SK-N-SH (cell line): Measurements from ENCODE around the gene CLCN5. TPM values are rescaled to one million over a fixed set of nuclear protein-coding genes. Genes with fewer than 3 reads are reported as not detected.

Source experiments
- CTCF ChIA-PET: fragments of 300-600, 350-600 bp; formaldehyde crosslinking; extraction: SDS; loops from one replicate; lab custom pipeline; 2021; lab: Yijun Ruan, JAX
- POLR2A ChIA-PET: fragments of 350-600 bp; sonication (Branson Sonifier 250); formaldehyde crosslinking; extraction: SDS; loops from one replicate; lab custom pipeline; 2020; ENCODE audit warnings: antibody characterized with exemption, inconsistent platforms; lab: Yijun Ruan, JAX
- DNase-seq: peaks from one replicate; pipeline ENCODE4 v3.0.0; 2012
- H2AFZ ChIP-seq: fragments of 200-600 bp; sonication (generic); 2 replicates; pipeline ENCODE4 v1.8.1; 2016; ENCODE audit warnings: antibody characterized with exemption, mild to moderate bottlenecking, low read depth
- H3F3A ChIP-seq: fragments of 200-600 bp; sonication (generic); replicated peaks from 2 replicates; pipeline ENCODE3; 2016; ENCODE audit warnings: antibody characterized with exemption, mild to moderate bottlenecking; ENCODE audit not compliant: insufficient read depth
- H3K27ac ChIP-seq, 2 experiments: fragments of 200-500 bp in 1 of 2; fragments of 200-600 bp in 1 of 2; sonication (Bioruptor generic) in 1 of 2; sonication (generic), shearing (Covaris generic) in 1 of 2; 2 replicates each; pipeline versions ENCODE4 v1.5.1 to v1.6.1; 2014 to 2016; ENCODE audit warnings: low read depth in 2 of 2, inconsistent platforms in 1 of 2, low read length in 1 of 2, mild to moderate bottlenecking in 1 of 2, mixed read lengths in 1 of 2
- H3K27me3 ChIP-seq: fragments of 200-600 bp; sonication (generic), shearing (Covaris generic); 2 replicates; pipeline ENCODE4 v1.6.1; 2016; ENCODE audit warnings: mixed run types; ENCODE audit not compliant: insufficient read depth
- H3K36me3 ChIP-seq, 2 experiments: fragments of 200-500 bp in 1 of 2; fragments of 200-600 bp in 1 of 2; sonication (Bioruptor generic) in 1 of 2; sonication (generic) in 1 of 2; replicated peaks in 1 of 2; 2 replicates each; pipeline versions ENCODE3 to v1.5.1; 2014 to 2016; ENCODE audit warnings: low read length in 1 of 2, mild to moderate bottlenecking in 1 of 2; ENCODE audit not compliant: insufficient read depth in 2 of 2, control insufficient read depth in 1 of 2
- H3K4me1 ChIP-seq, 2 experiments: fragments of 200-500 bp in 1 of 2; fragments of 200-600 bp in 1 of 2; sonication (Bioruptor generic) in 1 of 2; sonication (generic), shearing (Covaris generic) in 1 of 2; 2 replicates each; pipeline versions ENCODE4 v1.5.1 to v1.6.1; 2014 to 2016; ENCODE audit warnings: low read depth in 1 of 2, low read length in 1 of 2, mixed run types in 1 of 2; ENCODE audit not compliant: insufficient read depth in 2 of 2, control insufficient read depth in 1 of 2
- H3K4me2 ChIP-seq: fragments of 200-600 bp; sonication (generic), shearing (Covaris generic); 2 replicates; pipeline ENCODE4 v1.6.1; 2017; ENCODE audit warnings: mixed run types
- H3K4me3 ChIP-seq, 2 experiments: fragments of 200-500 bp in 1 of 2; fragments of 200-600 bp in 1 of 2; sonication (Bioruptor generic) in 1 of 2; sonication (generic), shearing (Covaris generic) in 1 of 2; 2 replicates each; pipeline versions ENCODE4 v1.5.1 to v1.8.1; 2014 to 2016; ENCODE audit warnings: low read depth in 2 of 2, inconsistent platforms in 1 of 2, low read length in 1 of 2, mild to moderate bottlenecking in 1 of 2, mixed read lengths in 1 of 2, moderate library complexity in 1 of 2
- H3K79me2 ChIP-seq: fragments of 200-600 bp; sonication (generic); 2 replicates; pipeline ENCODE4 v1.8.1; 2017; ENCODE audit warnings: mild to moderate bottlenecking; ENCODE audit not compliant: insufficient read depth
- H3K9ac ChIP-seq: fragments of 200-600 bp; sonication (generic); 2 replicates; pipeline ENCODE4 v1.6.1; 2017; ENCODE audit warnings: mixed run types
- H3K9me2 ChIP-seq: fragments of 200-600 bp; sonication (generic); 2 replicates; pipeline ENCODE4 v1.6.1; 2017; ENCODE audit warnings: mixed run types
- H3K9me3 ChIP-seq: fragments of 200-600 bp; sonication (generic); 2 replicates; pipeline ENCODE4 v1.6.1; 2017; ENCODE audit warnings: mixed run types, mild to moderate bottlenecking, moderate library complexity
- H4K20me1 ChIP-seq: fragments of 200-600 bp; sonication (generic); 2 replicates; pipeline ENCODE4 v1.6.1; 2017; ENCODE audit warnings: mild to moderate bottlenecking, mixed run types; ENCODE audit not compliant: insufficient read depth
- CHD2 ChIP-seq: fragments of 150-350 bp; IDR thresholded peaks from 2 replicates; pipeline ENCODE4 v1.6.1; 2018; ENCODE audit warnings: low read length; ENCODE audit not compliant: partially characterized antibody
- EP300 ChIP-seq, 2 experiments: IDR thresholded peaks; 2 replicates each; pipeline versions ENCODE4 v1.4.0 to v1.6.1; 2012; ENCODE audit warnings: borderline replicate concordance in 1 of 2, low read depth in 1 of 2, low read length in 1 of 2
- FOXM1 ChIP-seq: IDR thresholded peaks from 2 replicates; pipeline ENCODE4 v1.4.0; 2012; ENCODE audit warnings: low read depth, mild to moderate bottlenecking
- GATA2 ChIP-seq: sonication (generic); formaldehyde crosslinking; IDR thresholded peaks from 2 replicates; pipeline ENCODE4 v1.5.0; 2020; ENCODE audit warnings: mild to moderate bottlenecking, missing genetic modification reagents
- JUND ChIP-seq: IDR thresholded peaks from 2 replicates; pipeline ENCODE4 v1.4.0; 2012
- MEF2A ChIP-seq: IDR thresholded peaks from 2 replicates; pipeline ENCODE4 v1.4.0; 2012; ENCODE audit warnings: low read depth, borderline replicate concordance
- MXI1 ChIP-seq: IDR thresholded peaks from 2 replicates; pipeline ENCODE4 v1.6.1; 2012; ENCODE audit warnings: mild to moderate bottlenecking, low read depth, low read length, improper control_type of control experiment
- NFIC ChIP-seq: IDR thresholded peaks from 2 replicates; pipeline ENCODE4 v1.4.0; 2012; ENCODE audit warnings: borderline replicate concordance
- NRF1 ChIP-seq: IDR thresholded peaks from 2 replicates; pipeline ENCODE4 v1.6.1; 2012; ENCODE audit warnings: low read depth, mild to moderate bottlenecking, low read length
- PBX3 ChIP-seq: IDR thresholded peaks from 2 replicates; pipeline ENCODE4; 2012
- RAD21 ChIP-seq: IDR thresholded peaks from 2 replicates; pipeline ENCODE4 v1.6.1; 2012; ENCODE audit warnings: mild to moderate bottlenecking, low read length
- RCOR1 ChIP-seq: fragments of 150-350 bp; IDR thresholded peaks from 2 replicates; pipeline ENCODE4 v1.6.1; 2017; ENCODE audit warnings: antibody characterized with exemption, low read length
- RXRA ChIP-seq: IDR thresholded peaks from 2 replicates; pipeline ENCODE4 v1.4.0; 2012; ENCODE audit warnings: low read depth, mild to moderate bottlenecking, borderline replicate concordance
- SIN3A ChIP-seq: IDR thresholded peaks from 2 replicates; pipeline ENCODE4 v1.6.1; 2012; ENCODE audit warnings: low read depth, mild to moderate bottlenecking, low read length, moderate library complexity, borderline replicate concordance
- TCF12 ChIP-seq: IDR thresholded peaks from 2 replicates; pipeline ENCODE4 v1.4.0; 2012
- YY1 ChIP-seq: IDR thresholded peaks from 2 replicates; pipeline ENCODE4 v1.4.0; 2012; ENCODE audit warnings: low read depth, mild to moderate bottlenecking
- WGBS: methylation state at CpG from one replicate; pipeline ENCODE4 v1.1.6; 2017; ENCODE audit warnings: low lambda C conversion rate; 5-methylcytosine and 5-hydroxymethylcytosine counted together
- polyA plus RNA-seq, 3 experiments: library from polyadenylated mRNA; depleted of rRNA; stranded (reverse); fragments of >200 nt; gene quantifications; 2 replicates each; pipeline ENCODE4 v1.2.3, GENCODE V29; 2012

Gene CLCN5
- polyA plus RNA-seq, 1 of the 3 experiments (the other 2 are of a cell fraction) = 1.7 TPM

- Histone ChIP-seq H3K27ac (no peak overlapping the region), H3K36me3 (no peaks in the 10 kb centered on the region), H3F3A (no peaks in the 10 kb centered on the region), H3K4me1 (no peaks in the 10 kb centered on the region; a peak in 2 of 4 replicates), H3K27me3 (no peaks in the 10 kb centered on the region)
- TF ChIP-seq YY1 (no peak), MXI1 (no peak), GATA2 (CRISPR knock-in tag) (peak; percentile 39; the same call in 1 of the 2 replicates)
- TF ChIP-seq, all 33 proteins: peak for 1
- POLR2A ChIA-PET = interaction anchor here (0.6 kb wide), 1 partner anchor 917 kb away, joined by 3 read pairs; no protein-coding TSS in a partner anchor
- Histone ChIP-seq H3K9me2 (no peaks in the 10 kb centered on the region), H2AFZ (no peak overlapping the region), H3K9ac (no peak overlapping the region), H4K20me1 (no peaks in the 10 kb centered on the region), H3K9me3 (no peaks in the 10 kb centered on the region), H3K4me3 (no peak overlapping the region), H3K79me2 (no peaks in the 10 kb centered on the region), H3K4me2 (no peak overlapping the region)
- CTCF ChIA-PET = interaction anchor here (1.0 to 1.9 kb wide), 3 partner anchors 9 to 155 kb away, joined by 4 read pairs; no protein-coding TSS in a partner anchor
- WGBS = 47% methylated on average over 1 of the region's 1 CpG
- DNase-seq = no peak
Measured at GRCh38 chrX:50071494-50071893, 149.1 kb downstream of the CLCN5 start.

- no peaks in the 10 kb centered on the region for H4K20me1 ChIP-seq
- no peak overlapping the region for H3K27ac ChIP-seq
- no peaks in the 10 kb centered on the region for H3K79me2 ChIP-seq
- no peaks in the 10 kb centered on the region for H3K27me3 ChIP-seq
- no peaks in the 10 kb centered on the region for H3F3A ChIP-seq
- 38% methylated on average over 1 of the region's 1 CpG for WGBS
- DNase-seq = no peak
- no peaks in the 10 kb centered on the region for H3K9me3 ChIP-seq
- H3K4me2 ChIP-seq = no peak overlapping the region
- no peaks in the 10 kb centered on the region; a peak in 2 of 4 replicates for H3K4me1 ChIP-seq
- TF ChIP-seq EP300 (IDR thresholded peaks at IDR 0.05; ENCODE audit: borderline replicate concordance in 1 of 2, low read depth in 1 of 2, low read length in 1 of 2) (no peak), RXRA (no peak), FOXM1 (no peak), RAD21 (no peak)
- no peak overlapping the region for H2AFZ ChIP-seq
- H3K36me3 ChIP-seq = no peaks in the 10 kb centered on the region
- no peaks in the 10 kb centered on the region for H3K9me2 ChIP-seq
- ChIA-PET CTCF (interaction anchor here (1.0 to 1.9 kb wide), 3 partner anchors 9 to 156 kb away, joined by 4 read pairs; no protein-coding TSS in a partner anchor), POLR2A (interaction anchor here (0.6 kb wide), 1 partner anchor 916 kb away, joined by 3 read pairs; no protein-coding TSS in a partner anchor)
- no peak overlapping the region for H3K9ac ChIP-seq
- H3K4me3 ChIP-seq = no peak overlapping the region
Measured at GRCh38 chrX:50072110-50072509, 149.7 kb downstream of the CLCN5 start.

- Histone ChIP-seq H3K36me3 (no peaks in the 10 kb centered on the region), H3K27ac (no peak overlapping the region), H3K9me2 (no peaks in the 10 kb centered on the region), H4K20me1 (no peaks in the 10 kb centered on the region), H3K9ac (no peak overlapping the region), H3K4me3 (no peak overlapping the region), H3K27me3 (no peaks in the 10 kb centered on the region), H2AFZ (no peak overlapping the region), H3K4me1 (no peaks in the 10 kb centered on the region; a peak in 2 of 4 replicates), H3F3A (no peaks in the 10 kb centered on the region), H3K9me3 (no peaks in the 10 kb centered on the region), H3K79me2 (no peaks in the 10 kb centered on the region), H3K4me2 (no peak overlapping the region)
- ChIA-PET POLR2A (no interaction called here), CTCF (interaction anchor here (1.0 to 1.9 kb wide), 2 partner anchors 21 to 154 kb away, joined by 3 to 4 read pairs; no protein-coding TSS in a partner anchor)
- WGBS = 35% methylated on average over 2 of the region's 2 CpGs
- DNase-seq = no peak
- no peak for TF ChIP-seq MEF2A
- TF ChIP-seq RCOR1 = no peak
- TF ChIP-seq JUND = no peak
- TF ChIP-seq SIN3A = no peak
- TF ChIP-seq TCF12 = no peak
- no peak for TF ChIP-seq CHD2
- TF ChIP-seq FOXM1 = no peak
- no peak for TF ChIP-seq NFIC
- TF ChIP-seq NRF1 = no peak
- TF ChIP-seq RXRA = no peak
- TF ChIP-seq PBX3 = no peak
Measured at GRCh38 chrX:50073601-50074000, 151.2 kb downstream of the CLCN5 start.
